NT2/D1 (cell line): ENCODE data around the gene FITM1.

Source experiments
- DNase-seq: peaks from one replicate; pipeline ENCODE4 v3.0.0-alpha.2; 2011; ENCODE audit warnings: low read depth, low spot score
- H3K27me3 ChIP-seq: 2 replicates; pipeline ENCODE4 v1.6.0; 2011; ENCODE audit warnings: mild to moderate bottlenecking; ENCODE audit not compliant: insufficient read length, insufficient read depth
- H3K36me3 ChIP-seq: 2 replicates; pipeline ENCODE4 v1.6.1; 2011; ENCODE audit warnings: mild to moderate bottlenecking, low read length, mixed read lengths; ENCODE audit not compliant: insufficient read depth, insufficient read length
- H3K4me1 ChIP-seq: 2 replicates; pipeline ENCODE4 v1.5.1; 2011; ENCODE audit not compliant: insufficient read depth, insufficient read length
- H3K4me3 ChIP-seq: 2 replicates; pipeline ENCODE4 v1.5.1; 2011; ENCODE audit warnings: low read depth; ENCODE audit not compliant: insufficient read length
- H3K9ac ChIP-seq: 2 replicates; pipeline ENCODE4 v1.6.0; 2011; ENCODE audit warnings: low read depth; ENCODE audit not compliant: insufficient read length
- H3K9me3 ChIP-seq: 2 replicates; pipeline ENCODE4 v1.5.1; 2011; ENCODE audit warnings: mild to moderate bottlenecking, low read length; ENCODE audit not compliant: insufficient read depth
- SUZ12 ChIP-seq: IDR thresholded peaks from 2 replicates; pipeline ENCODE4 v1.6.1; 2011; ENCODE audit not compliant: insufficient read length, insufficient read depth; ENCODE audit errors: extremely low read depth
- YY1 ChIP-seq: IDR thresholded peaks from 2 replicates; pipeline ENCODE4 v1.6.1; 2011; ENCODE audit not compliant: insufficient read length, insufficient read depth
- ZNF274 ChIP-seq: IDR thresholded peaks from 2 replicates; pipeline ENCODE4 v1.6.1; 2011; ENCODE audit warnings: mild to moderate bottlenecking, low read depth, low read length

The FITM1 gene

DNA sequence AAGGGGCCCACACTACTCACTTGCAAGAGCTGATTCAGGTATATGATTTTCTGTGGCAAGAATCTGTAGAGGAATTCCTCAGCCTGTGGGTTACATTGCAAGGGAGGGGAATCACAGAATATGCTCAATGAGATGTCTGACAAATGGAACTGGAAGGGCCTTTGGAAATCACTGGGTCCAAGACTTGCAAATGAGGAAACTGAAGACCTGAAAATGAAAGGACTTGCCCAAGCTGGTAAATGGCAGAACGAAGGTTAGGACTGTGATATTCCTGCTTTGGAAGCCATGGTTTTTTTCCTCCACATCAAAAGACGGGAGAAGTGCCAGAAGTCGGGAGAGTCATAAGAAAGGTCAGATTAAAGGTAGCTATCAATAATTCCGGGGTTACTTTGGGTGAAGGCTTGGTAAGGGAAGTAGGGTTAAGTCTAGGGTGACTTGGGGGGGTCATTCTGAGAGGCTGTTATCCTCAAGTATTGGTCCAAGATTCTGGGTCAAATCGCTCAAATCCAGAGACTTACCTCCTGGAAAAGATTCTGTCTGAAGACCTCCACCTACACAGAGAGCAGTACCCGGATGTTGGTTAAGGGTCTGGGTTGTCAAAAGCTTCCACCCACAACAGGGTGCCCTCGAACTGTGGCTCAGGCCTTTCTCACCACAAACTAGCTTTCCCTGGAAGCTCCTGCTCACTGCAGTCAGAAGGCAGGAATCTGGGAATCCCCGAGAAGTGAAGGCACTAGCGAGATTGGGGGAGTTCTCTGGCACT lies 15.4 kb downstream of the FITM1 start:
- peaks cover 42% of the 10 kb centered on the region for H3K36me3 ChIP-seq
- H3K27me3 ChIP-seq = no peaks in the 10 kb centered on the region
- peak overlapping the region; percentile 65 for H3K4me3 ChIP-seq
- TF ChIP-seq SUZ12 = no peak
- TF ChIP-seq YY1 = no peak
- H3K9me3 ChIP-seq = no peaks in the 10 kb centered on the region
- H3K9ac ChIP-seq = peak overlapping the region; percentile 85
- DNase-seq = no peak
- H3K4me1 ChIP-seq = no peaks in the 10 kb centered on the region

DNA sequence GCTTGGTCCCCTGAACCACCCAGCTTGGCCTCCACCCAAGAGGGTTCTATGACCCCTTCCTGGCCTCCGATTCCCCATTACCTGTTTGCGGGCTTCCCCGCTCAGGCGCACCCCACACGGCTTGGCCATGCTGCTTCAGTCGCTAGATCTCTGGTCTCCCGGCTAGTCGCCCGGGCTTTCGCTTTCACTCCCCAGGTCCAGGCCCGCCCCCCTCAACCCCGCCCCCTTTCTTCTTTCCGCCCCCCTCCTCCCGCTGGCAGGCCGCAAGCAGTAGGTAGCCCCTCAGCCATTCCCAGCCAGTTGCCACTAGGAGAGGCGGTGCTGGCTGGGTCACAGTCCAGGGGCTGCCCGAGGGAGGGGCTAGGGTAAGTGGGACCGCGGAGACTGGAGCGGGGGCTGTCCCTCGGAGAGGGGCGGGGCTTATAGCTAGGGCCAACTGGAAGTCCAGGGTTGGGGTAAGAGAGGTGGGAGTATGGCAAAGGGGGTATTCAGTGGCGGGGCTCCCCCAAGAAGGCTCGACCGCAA lies 16.1 kb downstream of the FITM1 start, which contains the start of gene PSME2:
Gene PSME2 (minus strand): TSS at position 158 of the 525 bp plus-strand sequence. CDS start 29 bp downstream, at position 129.
- Histone ChIP-seq H3K36me3 (peaks cover 49% of the 10 kb centered on the region), H3K4me1 (no peaks in the 10 kb centered on the region), H3K4me3 (peak within 1 kb of the TSS; percentile 90), H3K9ac (peak within 1 kb of the TSS; percentile 94), H3K9me3 (no peaks in the 10 kb centered on the region), H3K27me3 (no peaks in the 10 kb centered on the region)
- peak; percentile 91 for DNase-seq
- no peak for TF ChIP-seq SUZ12
- no peak for TF ChIP-seq ZNF274
- no peak for TF ChIP-seq YY1

DNA sequence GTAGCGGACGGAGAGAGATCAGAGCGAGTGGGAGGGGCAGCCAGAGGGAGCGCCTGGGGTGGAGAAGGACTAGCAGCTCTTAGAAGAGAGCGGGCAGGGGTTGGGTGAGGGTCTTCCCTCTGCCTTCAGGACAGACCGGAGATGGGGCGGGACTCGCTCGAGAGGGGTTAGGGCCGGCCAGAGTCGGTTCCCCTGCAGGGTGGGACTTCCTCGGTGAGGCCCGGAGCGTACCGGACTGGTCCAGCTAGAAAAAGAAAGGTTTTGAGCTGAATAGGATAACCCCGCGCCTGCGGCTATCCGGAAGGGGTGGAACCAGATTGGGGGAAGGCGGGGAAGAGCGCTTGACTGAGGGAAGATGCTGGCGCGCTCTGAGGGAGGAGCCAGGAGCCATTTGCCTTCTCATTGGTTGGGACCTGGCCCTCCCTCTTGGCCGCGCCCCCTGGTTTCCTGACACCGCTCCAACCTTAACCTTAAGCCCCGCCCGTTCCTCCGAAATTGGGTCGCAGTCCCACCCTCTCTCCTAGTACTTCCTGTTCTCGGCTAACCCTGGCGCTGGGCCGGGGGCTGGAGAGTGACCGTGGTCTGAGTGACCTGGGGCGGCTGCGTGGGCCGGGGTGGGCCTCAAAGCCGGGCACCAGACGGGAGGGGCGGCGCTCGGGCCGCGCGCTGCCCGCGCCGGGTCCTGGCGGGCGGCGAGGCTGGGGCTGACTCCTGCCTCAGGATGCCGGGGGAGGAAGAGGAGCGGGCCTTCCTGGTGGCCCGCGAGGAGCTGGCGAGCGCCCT lies 16.7 kb downstream of the FITM1 start, which contains the start of gene RNF31:
Gene RNF31 (plus strand): TSS at position 521 of the 783 bp plus-strand sequence. CDS start 201 bp downstream, at position 722.
- Histone ChIP-seq H3K9me3 (no peaks in the 10 kb centered on the region), H3K36me3 (peaks cover 55% of the 10 kb centered on the region), H3K27me3 (no peaks in the 10 kb centered on the region), H3K4me3 (peak within 1 kb of the TSS; percentile 90), H3K9ac (peak within 1 kb of the TSS; percentile 94), H3K4me1 (no peaks in the 10 kb centered on the region)
- TF ChIP-seq YY1 (no peak), ZNF274 (no peak), SUZ12 (no peak)
- DNase-seq = peak; percentile 94

DNA sequence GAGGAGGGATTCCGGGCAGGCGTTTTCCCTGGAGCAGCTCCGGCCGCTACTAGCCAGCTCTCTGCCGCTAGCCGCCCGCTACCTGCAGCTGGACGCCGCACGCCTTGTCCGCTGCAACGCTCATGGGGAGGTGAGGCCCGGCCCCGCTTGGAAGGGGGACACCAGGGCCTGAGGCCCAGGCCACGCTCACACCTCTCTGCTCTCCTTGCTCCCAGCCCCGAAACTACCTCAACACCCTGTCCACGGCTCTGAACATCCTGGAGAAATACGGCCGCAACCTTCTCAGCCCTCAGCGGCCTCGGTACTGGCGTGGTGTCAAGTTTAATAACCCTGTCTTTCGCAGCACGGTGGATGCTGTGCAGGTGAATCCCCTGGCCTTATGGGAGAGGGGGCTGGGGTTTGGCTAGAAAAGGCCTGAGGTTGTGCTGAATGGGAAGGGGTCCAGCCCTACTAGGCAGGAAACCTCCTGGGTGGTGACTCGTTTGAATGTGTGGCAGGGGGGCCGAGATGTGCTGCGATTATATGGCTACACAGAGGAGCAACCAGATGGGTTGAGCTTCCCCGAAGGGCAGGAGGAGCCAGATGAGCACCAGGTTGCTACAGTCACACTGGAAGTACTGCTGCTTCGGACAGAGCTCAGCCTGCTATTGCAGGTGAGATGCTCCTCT lies 17.4 kb downstream of the FITM1 start:
- H3K4me1 ChIP-seq = no peaks in the 10 kb centered on the region
- no peak for DNase-seq
- H3K4me3 ChIP-seq = peak overlapping the region; percentile 90
- no peaks in the 10 kb centered on the region for H3K9me3 ChIP-seq
- H3K9ac ChIP-seq = peak overlapping the region; percentile 94
- no peak for TF ChIP-seq SUZ12
- no peak for TF ChIP-seq YY1
- no peak for TF ChIP-seq ZNF274
- peaks cover 59% of the 10 kb centered on the region for H3K36me3 ChIP-seq
- H3K27me3 ChIP-seq = no peaks in the 10 kb centered on the region

DNA sequence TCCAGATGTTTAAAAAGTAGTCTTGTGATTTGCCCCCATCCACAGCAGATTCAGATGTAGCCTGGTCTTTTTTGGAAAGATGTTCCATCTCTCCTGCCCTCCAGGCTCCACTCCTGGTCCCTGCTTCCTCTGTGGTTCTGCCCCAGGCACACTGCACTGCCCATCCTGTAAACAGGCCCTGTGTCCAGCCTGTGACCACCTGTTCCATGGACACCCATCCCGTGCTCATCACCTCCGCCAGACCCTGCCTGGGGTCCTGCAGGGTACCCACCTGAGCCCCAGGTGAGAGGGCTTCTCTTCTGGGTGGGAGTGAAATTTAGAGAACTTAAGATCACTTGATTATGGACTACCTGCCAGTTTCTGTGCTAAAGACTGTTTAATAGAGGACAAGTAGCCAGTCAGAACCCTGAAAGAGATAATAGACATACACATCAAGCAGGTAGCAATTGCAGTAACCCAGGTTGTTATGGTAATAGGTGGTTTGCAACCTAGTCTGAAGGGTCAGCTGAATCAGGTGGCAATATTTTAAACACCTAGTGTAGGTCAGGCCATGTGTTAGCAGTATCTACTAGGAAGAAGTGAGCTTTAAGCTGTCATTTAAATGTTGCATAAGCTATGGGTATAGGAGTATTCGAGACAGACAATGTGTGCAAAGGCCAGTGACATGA lies 19.0 kb downstream of the FITM1 start:
- TF ChIP-seq ZNF274 = no peak
- TF ChIP-seq YY1 = no peak
- no peak for TF ChIP-seq SUZ12
- no peak overlapping the region for H3K4me3 ChIP-seq
- H3K27me3 ChIP-seq = no peaks in the 10 kb centered on the region
- H3K9me3 ChIP-seq = no peaks in the 10 kb centered on the region
- peaks cover 48% of the 10 kb centered on the region for H3K36me3 ChIP-seq
- no peak overlapping the region for H3K9ac ChIP-seq
- no peak for DNase-seq
- no peaks in the 10 kb centered on the region for H3K4me1 ChIP-seq

DNA sequence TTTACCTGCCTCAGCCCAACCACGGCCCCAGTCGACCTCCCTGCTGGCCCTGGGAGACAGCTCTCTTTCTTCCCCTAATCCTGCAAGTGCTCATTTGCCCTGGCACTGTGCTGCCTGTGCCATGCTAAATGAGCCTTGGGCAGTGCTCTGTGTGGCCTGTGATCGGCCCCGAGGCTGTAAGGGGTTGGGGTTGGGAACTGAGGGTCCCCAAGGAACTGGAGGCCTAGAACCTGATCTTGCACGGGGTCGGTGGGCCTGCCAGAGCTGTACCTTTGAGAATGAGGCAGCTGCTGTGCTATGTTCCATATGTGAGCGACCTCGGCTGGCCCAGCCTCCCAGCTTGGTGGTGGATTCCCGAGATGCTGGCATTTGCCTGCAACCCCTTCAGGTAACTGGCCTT lies 19.6 kb downstream of the FITM1 start:
- no peak for DNase-seq
- H3K9ac ChIP-seq = no peak overlapping the region
- no peak overlapping the region for H3K4me3 ChIP-seq
- no peaks in the 10 kb centered on the region for H3K27me3 ChIP-seq
- TF ChIP-seq YY1 = no peak
- no peak for TF ChIP-seq SUZ12
- no peak for TF ChIP-seq ZNF274
- H3K9me3 ChIP-seq = no peaks in the 10 kb centered on the region
- no peaks in the 10 kb centered on the region for H3K4me1 ChIP-seq
- peaks cover 50% of the 10 kb centered on the region for H3K36me3 ChIP-seq
